Central memory CD4-positive, alpha-beta T cell (primary cell): ENCODE data around the gene RD3L.

Experiments used
- DNase-seq: peaks from one replicate; pipeline ENCODE4 v3.0.0; 2022

Gene RD3L

DNA sequence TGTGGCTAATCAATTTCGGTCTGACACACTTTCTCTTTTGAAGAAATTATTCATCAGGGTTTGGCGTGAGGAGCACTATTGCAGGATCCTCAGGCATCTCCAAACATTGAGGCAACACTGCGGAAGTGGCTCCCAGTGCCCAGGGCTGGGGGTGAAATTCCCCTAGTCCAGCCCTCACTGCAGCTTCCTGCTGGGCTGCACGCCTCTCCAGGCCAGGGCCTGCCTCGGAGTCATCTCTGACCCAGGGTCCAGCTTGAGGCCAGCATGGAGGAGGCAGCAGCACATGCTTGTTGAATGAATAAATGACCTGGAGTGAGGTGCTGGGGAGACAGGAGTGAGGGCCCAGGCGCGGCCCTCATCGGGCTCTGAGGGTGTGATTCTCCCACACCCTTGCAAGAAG, 50.1 kb downstream of the RD3L start:
- no peak for DNase-seq

DNA sequence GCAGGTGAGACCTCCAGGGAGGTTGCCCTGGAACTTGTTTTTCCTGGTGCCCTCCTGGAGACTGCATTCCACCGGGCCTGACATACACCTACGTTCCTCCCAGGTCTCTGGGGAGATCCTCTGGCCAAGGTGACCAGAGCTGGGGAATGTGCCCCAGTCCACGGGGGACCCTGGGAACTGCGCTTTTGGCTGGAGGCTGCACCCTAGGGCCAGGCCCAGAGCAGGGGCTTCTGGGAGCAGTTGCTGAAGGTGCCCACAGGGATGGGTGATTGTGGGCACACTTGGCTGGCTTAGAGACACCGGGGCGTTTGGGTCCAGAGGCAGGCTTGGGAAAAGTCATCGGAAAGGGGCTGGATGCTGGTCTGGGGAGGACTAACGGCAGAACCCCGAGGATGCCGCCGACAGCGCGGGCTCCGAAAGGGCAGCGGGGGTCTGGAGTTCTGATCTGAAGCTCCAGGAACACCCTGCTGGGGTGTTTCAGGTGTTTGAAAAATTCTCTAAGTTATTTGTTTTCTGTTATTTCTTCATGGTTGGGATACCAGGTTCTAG, 50.6 kb downstream of the RD3L start:
- DNase-seq, result no peak

DNA sequence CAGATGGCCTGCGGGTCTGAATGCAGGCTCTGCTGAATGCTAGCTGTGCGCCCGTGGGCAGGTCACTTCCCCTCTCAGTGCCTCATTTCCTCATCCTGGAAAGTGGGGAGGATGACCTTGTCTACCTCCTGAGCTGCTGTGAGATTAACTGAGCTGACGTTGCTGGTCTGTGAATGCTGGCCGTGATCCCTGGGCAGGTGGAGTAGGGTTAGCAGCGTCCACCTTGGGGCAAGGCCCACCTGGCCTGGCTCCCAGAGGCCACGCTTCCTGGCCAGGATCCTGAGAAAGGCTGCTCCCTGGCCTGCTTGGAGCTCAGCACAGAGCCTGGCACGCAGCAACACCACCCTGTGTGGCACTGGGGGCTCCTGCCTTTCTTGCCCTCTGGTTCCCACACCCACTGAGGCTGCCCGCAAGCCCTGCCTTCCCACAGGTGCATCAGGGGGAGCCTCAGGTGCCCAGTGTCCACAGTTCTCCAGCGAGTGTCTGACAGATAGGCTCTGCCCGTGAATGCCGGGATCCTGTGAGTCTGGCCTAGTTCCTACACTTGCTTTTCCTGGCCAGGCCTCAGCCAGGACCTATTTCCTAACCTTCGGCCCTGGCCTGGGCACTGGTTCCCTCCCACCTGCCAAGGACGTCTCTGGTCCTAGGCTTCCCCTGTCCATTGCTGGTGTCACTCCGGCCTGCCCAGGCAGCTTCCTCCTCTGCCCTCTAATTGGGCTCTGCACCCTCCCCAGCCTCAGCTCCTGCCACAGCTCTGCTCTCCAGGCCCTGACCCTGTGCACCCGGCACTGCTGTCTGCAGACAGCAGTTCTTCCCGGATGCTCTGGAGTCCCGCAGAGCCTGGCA, 51.3 kb downstream of the RD3L start:
- no peak for DNase-seq
